K562 (cell line): ENCODE data around the gene CDC42EP2.

Experiments
- GATAD2B ChIP-seq: fragments of 450-650 bp; IDR thresholded peaks from 2 replicates; pipeline ENCODE4 v1.6.1; 2017; ENCODE audit warnings: mild to moderate bottlenecking, borderline replicate concordance
- NFYB ChIP-seq: IDR thresholded peaks from 2 replicates; pipeline ENCODE4 v1.6.1; 2011; ENCODE audit warnings: mild to moderate bottlenecking, moderate library complexity; ENCODE audit not compliant: insufficient read length; ENCODE audit errors: extremely low read depth
- NR3C1 ChIP-seq: sonication (generic); formaldehyde crosslinking; IDR thresholded peaks from 2 replicates; pipeline ENCODE4 v1.8.1; 2022; ENCODE audit warnings: missing genetic modification reagents

DNA sequence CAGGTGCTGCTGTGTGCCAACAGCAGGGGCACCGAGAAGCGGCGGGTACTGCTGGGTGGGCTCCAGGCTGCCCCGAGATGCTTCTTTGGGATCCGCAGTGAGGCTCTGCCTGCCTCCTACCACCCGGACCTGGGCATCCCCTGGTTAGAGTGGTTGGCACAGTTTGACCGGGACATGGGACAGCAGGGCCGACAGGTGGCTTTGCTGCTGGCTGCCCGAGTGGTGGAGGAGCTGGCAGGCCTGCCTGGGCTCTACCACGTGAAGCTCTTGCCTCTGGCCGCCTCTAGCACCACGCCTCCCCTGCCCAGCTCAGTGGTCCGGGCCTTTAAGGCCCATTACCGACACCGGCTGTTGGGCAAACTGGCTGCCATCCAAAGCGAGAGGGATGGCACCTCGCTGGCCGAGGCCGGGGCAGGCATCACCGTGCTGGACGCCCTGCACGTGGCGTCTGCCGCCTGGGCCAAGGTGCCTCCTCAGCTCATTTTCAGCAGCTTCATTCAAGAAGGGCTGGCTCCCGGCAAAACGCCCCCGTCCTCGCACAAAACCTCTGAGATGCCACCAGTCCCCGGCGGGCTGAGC, 41.8 kb downstream of the CDC42EP2 start:
- TF ChIP-seq NFYB (no peak), GATAD2B (no peak), NR3C1 (CRISPR knock-in tag) (no peak)
